Measurements from ENCODE around the gene PEX14. TPM values are rescaled to one million over a fixed set of nuclear protein-coding genes. Genes with fewer than 3 reads are reported as not detected.

PEX14 gene
- total RNA-seq, 1 donor from 2014 or later, result 28.2 TPM

DNA sequence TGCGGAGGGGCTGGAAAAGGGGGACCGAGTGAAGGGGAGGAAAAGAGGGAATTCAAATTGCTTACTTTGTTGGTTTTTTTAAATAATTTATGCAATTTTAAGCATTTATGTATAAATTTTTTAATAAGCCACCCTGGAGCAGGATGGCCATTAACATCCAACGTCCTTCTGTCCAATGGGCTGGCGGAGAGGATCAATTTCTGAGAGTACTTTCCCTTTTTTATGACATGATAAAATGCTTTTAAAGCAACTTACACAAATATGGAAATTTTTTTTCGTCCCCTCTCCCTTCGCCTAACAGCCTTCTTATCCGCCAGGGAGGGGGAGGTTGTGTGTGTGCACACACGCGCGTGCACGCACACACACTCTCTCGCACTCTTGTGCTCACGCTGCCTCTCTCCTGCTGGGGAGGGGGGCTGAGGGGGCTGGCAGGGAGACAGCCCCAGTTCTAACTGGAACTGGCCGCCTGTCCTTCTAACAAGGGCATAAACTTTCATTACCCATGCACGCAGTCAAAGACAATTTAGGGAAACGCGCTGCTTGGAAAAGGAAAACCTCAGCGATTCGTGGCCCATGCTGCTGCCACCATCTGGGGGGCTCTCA is 198.5 kb downstream of the PEX14 start:
- DNase-seq (ENCODE audit: extremely low read depth, low read depth, low spot score), result no peak

DNA sequence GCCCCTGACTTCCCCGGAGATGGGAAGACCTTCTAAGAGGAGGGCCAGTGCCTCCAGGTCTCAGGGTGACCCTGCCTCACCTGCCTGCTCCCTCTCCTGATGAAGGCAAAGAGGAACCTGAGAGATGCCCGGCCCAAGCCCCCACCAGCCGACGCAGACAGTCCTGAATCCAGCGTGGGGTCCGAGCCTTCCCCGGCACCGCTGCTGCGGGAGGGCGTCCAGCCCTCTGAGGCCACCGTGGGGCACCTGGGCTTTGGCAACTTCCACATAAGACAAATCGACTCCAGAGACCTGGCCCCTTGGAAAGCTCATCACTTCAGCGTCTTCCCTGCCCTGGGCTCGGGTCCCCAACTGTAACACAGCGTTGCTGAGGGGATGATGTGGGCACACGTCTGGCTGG is 199.5 kb downstream of the PEX14 start:
- no peak for DNase-seq (ENCODE audit: extremely low read depth, low read depth, low spot score)

DNA sequence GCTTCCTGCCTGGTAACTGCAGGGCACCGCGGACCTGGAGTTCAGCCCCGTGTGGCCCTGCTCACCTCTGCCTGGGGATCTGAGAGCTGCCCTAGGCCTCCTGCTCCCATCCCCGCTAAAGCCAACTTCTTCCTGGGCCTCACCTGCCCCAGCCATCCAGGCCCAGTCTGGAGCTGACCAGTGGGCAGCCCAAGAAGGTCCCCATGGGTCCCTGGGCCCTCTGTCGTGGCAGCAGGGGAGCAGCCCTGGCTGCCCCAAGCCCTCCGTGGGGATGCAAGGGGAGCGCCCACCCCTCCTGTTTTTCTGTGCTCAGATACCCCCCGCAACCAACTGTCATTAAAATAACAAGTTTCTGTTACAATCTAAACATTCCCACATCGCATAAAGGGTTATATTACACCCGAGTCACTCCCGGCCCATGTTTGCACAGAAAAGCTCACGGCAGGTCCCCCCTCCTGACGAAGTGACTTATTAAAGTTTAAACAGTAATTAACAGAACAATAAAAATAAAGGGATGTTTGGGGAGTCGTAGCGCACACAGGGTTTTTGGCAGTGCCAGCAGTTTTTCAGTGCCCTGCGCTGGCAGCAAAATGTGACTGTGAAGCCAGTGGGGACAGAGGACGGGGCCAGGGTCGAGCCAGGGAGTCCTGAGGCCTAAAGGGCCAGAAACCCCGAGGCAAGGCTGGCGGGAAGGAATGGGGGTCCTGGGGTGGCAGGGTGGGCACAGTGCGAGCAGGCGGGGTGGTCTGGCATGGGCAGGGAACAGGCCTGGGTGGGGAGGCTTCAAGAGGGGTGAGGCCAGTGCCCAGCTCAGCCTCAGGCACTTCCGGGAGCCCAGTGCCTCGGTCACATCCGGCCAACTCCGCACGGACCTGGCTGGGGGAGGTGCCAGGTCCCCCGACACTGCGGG is 200.2 kb downstream of the PEX14 start:
- DNase-seq (ENCODE audit: extremely low read depth, low read depth, low spot score), result no peak

DNA sequence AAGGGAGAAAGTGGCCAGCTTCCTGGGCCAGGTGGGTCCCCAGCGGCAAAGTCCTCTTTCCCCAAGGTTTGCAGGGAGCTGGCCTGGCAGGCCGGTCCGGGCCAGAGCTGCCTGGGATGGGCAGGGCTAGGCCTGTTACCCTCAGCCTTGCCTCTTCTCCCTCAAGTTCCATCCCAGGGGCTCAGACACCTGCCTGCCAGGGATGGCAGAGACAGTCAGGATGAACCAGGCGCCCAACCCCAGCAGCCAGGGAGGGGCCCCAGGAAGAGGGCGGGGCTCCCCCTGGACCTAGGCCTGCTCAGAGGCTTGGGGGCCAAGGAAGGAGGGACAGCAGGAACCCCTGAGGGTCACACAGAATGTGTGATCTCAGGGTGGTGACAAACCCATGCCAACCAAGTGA is 201.1 kb downstream of the PEX14 start:
- DNase-seq (ENCODE audit: extremely low read depth, low read depth, low spot score), result no peak

DNA sequence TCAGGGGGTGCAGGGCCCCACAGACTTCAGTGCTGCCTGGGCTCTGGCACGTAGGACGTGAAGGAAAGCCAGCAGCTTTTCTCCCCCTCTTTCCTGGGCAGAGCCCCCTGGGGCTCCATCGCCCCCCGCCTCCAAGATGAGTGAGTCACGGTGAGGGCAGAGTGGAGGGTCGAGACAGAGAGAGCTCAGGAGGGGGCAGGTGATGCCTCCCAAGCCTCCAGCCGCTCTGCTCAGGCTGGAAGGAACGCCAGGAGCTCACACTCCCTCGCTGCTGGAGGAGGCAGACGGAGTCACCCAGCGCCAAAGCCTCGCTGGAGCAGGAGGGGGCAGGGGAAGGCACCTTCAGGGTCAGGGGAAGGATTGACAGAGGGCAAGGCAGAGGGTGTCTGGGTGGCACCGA is 202.2 kb downstream of the PEX14 start:
- DNase-seq (ENCODE audit: extremely low read depth, low read depth, low spot score), result no peak

DNA sequence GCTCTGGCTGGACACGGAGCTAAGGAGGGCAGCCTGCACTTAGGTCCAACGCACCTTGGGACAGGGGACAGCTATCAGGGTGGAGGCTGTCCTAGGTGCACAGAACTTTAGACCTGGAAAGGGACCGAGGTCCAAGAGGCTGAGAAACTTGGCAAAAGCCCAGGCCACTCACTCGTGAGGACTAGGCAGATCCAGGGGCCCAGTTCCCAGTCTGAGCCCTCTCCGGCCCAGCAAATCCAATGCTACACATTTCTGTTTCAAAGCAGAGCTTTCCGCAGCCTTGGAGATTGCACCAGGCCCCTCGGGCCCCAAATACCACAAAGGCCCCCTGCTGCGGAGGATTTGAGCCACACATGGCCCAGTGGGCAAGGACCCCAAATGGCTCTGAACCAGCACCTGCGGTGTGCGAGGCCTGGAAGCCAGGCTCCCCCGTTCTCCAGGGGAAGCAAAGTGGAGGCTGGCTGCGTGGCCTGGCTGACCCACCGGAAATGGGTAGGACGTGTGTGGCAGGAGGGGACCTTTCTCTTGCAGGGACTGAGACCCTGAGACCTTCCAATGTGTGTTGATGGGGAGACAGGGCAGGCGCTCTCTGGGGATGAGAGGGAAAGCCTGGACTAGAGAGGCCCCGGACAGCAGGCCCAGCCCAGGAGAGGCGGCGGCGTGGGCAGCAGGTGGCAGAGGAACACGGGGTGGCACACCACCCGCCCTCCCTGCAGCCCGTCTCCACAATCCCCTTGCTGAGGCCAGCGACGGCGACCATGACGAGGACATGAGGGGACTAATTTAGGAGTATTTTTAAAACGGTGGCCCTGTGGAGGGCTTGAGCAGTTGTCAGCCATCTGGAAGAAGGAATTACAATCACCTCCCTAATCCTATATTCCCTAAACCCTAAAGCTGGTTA is 203.0 kb downstream of the PEX14 start:
- no peak for DNase-seq (ENCODE audit: extremely low read depth, low read depth, low spot score)

DNA sequence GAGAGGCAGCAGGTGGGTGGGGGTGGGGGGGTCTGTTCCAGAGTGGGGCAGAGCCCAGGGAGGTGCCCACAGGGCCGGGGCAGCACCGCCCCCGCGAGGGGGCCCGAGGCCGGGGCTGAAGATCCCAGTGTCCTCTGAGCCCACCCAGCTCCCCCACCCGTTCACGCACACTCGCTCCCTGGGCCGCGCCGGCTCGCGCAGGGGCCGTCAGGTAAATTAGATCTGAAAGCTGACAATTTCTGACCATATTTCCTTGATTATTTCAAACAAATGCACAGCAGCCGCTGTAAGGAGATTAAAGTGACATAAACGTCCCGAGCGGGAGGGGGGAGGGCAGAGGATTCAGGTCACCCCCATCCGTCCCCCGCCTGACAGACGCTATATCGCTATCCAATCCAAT is 203.7 kb downstream of the PEX14 start:
- no peak for DNase-seq (ENCODE audit: extremely low read depth, low read depth, low spot score)

DNA sequence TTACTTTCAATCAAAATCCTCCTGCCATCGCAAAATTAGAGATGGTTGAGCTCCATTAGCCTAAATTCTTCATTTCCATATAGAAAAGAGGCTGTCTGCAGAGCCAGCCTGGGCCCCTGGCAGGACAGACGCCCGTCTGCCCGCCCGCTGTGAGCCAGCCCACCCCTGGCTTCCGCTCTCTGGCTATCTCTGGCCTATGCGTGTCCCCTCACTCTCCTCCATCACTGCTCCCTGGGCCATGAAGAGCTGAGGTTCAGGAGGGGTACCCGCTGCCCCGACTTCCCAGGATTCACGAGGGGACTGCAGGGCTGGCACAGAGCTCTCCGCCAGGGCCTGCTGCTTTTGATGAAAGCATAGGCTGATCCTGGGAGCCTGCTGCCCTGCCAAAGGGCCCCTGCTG is 204.1 kb downstream of the PEX14 start:
- DNase-seq (ENCODE audit: extremely low read depth, low read depth, low spot score), result no peak

DNA sequence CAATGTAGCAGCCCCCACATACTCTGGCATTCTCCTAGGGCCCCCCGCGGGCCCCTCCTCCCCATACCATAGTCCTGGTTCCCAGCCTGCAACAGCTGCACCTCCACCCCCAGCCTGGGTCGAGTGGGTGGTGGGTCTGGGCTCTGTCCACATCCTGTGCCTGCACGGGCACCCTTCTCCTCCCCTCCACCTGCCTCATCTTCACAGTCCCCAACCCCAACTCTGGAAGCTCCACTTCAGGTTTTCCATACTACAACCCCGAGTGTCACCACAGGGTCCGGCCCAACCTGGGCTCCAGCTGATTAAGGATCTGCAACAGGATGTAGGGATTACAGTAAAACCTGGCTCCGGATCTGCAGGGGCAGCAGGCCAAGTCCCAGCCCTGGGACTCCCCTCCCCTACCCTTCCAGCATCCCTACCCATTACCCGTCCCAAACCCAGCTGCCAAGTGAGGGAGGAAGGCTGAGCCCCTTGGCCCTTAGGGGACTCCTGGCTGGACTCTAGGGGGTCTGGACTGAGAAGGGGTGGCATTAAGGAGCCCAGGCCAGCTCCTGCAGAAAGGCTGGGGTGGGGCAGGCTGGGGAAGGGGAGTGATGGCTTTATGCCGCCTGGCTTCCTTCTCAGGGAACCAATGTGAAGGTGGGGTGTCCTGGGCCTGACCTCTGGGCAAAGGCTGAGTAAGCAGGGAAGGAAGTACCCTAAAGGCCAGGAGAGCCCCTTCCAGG is 204.9 kb downstream of the PEX14 start:
- no peak for DNase-seq (ENCODE audit: extremely low read depth, low read depth, low spot score)

Other genes with a start within 250 kb of the PEX14 start
- gene PGD, start 75.9 kb upstream of the PEX14 start, total RNA-seq, result 259 and 402 TPM in 2 replicates
- 4.2 and 9.6 TPM in 2 replicates for gene CENPS, start 44.5 kb upstream of the PEX14 start, total RNA-seq
- not detected in 2 replicates for gene CORT, start 24.9 kb upstream of the PEX14 start, total RNA-seq
- 30.7 and 48.4 TPM in 2 replicates for gene DFFA, start 2.4 kb upstream of the PEX14 start, total RNA-seq